Measurements from ENCODE around the gene PRSS36. TPM values are rescaled to one million over a fixed set of nuclear protein-coding genes. Genes with fewer than 3 reads are reported as not detected.
"Not testable (repeated sequence)": the region's sequence is repeated elsewhere in the genome, so short reads cannot be mapped to it uniquely, and the experiment has no call there.

The PRSS36 gene
- total RNA-seq, 4 donors from 2014 or later = 1.0 to 8.1 (median 3.7) TPM; not detected in 1

DNA sequence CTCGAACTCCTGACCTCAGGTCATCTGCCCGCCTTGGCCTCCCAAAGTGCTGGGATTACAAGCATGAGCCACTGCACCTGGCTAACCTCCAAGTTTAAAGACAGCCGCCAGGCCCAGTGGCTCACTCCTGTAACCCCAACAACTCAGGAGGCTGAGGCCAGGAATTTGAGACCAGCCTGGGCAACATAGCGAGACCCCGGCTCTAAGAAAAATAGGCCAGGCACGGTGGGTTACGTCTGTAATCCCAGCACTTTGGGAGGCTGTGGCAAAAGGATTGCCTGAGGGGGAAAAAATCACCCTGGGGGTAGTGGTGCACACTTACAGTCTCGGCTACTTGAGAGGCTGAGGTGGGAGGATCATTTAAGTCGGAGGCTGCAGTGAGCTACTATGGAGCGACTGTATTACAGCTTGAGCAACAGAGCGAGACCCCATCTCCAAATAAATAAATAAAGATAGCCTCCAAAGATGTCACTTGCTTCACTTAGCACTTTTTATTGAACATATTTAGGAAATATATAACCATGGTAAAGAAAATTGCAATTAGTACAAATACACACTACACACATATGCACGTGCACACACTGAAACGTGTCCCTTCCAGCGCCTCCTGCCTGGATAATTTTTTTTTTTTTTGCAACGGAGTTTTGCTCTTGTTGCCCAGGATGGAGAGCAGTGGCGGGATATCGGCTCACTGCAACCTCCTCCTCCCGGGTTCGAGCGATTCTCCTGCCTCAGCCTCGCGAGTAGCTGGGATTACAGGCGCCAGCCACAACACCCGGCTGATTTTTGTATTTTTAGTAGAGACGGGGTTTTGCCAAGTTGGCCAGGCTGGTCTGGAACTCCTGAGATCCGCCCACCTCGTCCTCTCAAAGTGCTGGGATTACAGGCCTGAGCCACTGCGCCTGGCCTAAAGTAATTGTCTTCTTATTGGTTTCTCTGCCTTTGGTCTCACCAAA lies 43.1 kb downstream of the PRSS36 start:
- ATAC-seq = no peak
- no peak for DNase-seq
- no peaks in the 10 kb centered on the region for H3K9me3 ChIP-seq
- H3K27ac ChIP-seq = peak overlapping the region; percentile 79 to 100 (median 97)
- H3K4me3 ChIP-seq = no peak overlapping the region
- H3K27me3 ChIP-seq = no peaks in the 10 kb centered on the region
- in situ Hi-C loops (cut with MboI; ENCODE audit: low sequenced_read_pairs in 4 of 4) (loop anchor here in 1 of 4 donors (10.0 kb wide), 1 partner anchor 338 kb away; the partner anchor contains the start of gene ZNF843), intact Hi-C loops (cut with DNase I; ENCODE audit: low total_unique reads) (loop anchor here (5.0 kb wide), 1 partner anchor 351 kb away; the partner anchor contains the start of gene ARMC5)
- TF ChIP-seq, protein P1, sequence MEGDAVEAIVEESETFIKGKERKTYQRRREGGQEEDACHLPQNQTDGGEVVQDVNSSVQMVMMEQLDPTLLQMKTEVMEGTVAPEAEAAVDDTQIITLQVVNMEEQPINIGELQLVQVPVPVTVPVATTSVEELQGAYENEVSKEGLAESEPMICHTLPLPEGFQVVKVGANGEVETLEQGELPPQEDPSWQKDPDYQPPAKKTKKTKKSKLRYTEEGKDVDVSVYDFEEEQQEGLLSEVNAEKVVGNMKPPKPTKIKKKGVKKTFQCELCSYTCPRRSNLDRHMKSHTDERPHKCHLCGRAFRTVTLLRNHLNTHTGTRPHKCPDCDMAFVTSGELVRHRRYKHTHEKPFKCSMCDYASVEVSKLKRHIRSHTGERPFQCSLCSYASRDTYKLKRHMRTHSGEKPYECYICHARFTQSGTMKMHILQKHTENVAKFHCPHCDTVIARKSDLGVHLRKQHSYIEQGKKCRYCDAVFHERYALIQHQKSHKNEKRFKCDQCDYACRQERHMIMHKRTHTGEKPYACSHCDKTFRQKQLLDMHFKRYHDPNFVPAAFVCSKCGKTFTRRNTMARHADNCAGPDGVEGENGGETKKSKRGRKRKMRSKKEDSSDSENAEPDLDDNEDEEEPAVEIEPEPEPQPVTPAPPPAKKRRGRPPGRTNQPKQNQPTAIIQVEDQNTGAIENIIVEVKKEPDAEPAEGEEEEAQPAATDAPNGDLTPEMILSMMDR (IDR thresholded peaks at IDR 0.05 in 4 of 5, conservative IDR thresholded peaks at IDR 0.05 in 1 of 5) = no peak
- TF ChIP-seq POLR2A (IDR thresholded peaks at IDR 0.05) = no peak
- peaks cover 0 to 25% of the 10 kb centered on the region in 2 donors for H3K36me3 ChIP-seq
- peaks cover 22 to 28% of the 10 kb centered on the region in 2 donors for H3K4me1 ChIP-seq

DNA sequence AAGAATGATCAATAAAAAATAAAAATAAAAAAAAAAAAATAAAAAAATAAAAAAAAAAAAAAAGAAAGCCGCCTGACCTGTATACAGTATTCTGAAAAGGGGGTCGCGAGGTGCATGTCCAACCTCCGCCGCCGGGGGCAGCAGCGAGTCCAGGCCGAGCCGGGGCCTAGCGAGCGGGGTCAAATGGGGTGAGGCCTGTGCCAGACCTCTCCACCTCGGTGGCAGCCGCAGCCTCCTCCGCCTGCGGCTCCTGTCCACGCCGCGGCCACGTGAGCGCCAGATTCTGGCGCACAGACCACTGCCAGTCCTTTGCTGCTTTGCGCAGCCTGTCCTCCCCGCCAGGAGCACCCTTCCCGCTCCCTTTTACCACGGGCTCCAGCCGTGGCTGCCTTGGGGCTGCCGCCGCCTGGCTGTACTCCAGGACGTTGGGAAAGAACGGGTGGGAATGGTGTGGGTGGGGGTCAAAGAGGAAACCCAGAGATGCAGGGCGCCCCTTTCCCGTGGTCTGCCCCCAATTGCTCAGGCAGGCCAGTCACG lies 44.1 kb downstream of the PRSS36 start:
- in situ Hi-C loops (cut with MboI; ENCODE audit: low sequenced_read_pairs in 4 of 4) = loop anchor here in 1 of 4 donors (10.0 kb wide), 1 partner anchor 339 kb away; the partner anchor contains the start of gene ZNF843

DNA sequence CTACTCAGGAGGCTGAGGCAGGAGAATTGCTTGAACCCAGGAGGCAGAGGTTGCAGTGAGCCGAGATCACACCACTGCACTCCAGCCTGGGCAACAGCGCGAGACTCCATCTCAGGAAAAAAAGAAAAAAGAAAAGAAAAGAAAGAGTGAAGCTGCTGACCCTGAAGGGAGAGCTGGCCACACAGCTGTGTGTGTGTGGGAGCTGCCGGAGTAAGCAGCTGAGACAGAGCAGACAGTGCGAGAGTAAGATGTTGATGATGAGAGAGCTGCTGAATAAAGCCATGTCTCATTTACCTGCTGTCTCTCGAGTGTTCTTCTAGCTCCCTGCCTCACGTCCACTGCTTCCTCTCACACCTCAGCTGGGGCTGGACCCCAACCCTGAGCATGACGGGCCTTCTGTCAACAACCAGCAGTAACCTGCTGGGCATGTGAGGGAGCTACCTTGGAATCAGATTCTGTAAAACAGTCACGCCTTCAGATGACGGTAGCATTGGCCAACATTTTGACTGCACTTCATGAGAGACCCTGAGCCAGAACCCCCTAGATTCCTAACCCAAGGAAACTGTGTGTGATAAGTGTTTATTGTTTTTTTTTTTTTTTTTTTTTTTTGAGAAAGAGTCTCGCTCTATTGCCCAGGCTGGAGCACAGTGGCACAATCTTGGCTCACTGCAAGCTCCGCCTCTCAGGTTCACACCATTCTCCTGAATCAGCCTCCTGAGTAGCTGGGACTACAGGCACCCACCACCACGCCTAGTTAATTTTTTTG lies 48.8 kb downstream of the PRSS36 start:
- intact Hi-C loops (cut with DNase I; ENCODE audit: low total_unique reads); H3K36me3 ChIP-seq; H3K4me1 ChIP-seq; H3K27ac ChIP-seq; DNase-seq; H3K27me3 ChIP-seq; H3K4me3 ChIP-seq; H3K9me3 ChIP-seq; ATAC-seq: not testable (repeated sequence)
- in situ Hi-C loops (cut with MboI; ENCODE audit: low sequenced_read_pairs in 4 of 4) = loop anchor here in 1 of 4 donors (10.0 kb wide), 1 partner anchor 344 kb away; the partner anchor contains the start of gene ZNF843

More for the DNA sequence above, 44.1 kb downstream of the PRSS36 start:
- Histone ChIP-seq H3K9me3 (no peaks in the 10 kb centered on the region), H3K4me1 (peaks cover 22 to 28% of the 10 kb centered on the region in 2 donors), H3K27me3 (no peaks in the 10 kb centered on the region), H3K27ac (peak overlapping the region; percentile 79 to 100 (median 97)), H3K4me3 (peak overlapping the region in 3 of 4 donors; percentile 16 to 48 (median 39)), H3K36me3 (peaks cover 0 to 14% of the 10 kb centered on the region in 2 donors)
- ATAC-seq (peak; percentile 89 to 90), DNase-seq (peak; percentile 88 to 96)
- intact Hi-C loops (cut with DNase I; ENCODE audit: low total_unique reads) = loop anchor here (2.0 to 5.0 kb wide), 2 partner anchors 37 to 352 kb away; partner anchors contain the start of gene ARMC5
- TF ChIP-seq POLR2A (IDR thresholded peaks at IDR 0.05) = no peak
- TF ChIP-seq, protein P1 (IDR thresholded peaks at IDR 0.05 in 4 of 5, conservative IDR thresholded peaks at IDR 0.05 in 1 of 5) = peak; percentile 77 to 94 (median 89)

DNA sequence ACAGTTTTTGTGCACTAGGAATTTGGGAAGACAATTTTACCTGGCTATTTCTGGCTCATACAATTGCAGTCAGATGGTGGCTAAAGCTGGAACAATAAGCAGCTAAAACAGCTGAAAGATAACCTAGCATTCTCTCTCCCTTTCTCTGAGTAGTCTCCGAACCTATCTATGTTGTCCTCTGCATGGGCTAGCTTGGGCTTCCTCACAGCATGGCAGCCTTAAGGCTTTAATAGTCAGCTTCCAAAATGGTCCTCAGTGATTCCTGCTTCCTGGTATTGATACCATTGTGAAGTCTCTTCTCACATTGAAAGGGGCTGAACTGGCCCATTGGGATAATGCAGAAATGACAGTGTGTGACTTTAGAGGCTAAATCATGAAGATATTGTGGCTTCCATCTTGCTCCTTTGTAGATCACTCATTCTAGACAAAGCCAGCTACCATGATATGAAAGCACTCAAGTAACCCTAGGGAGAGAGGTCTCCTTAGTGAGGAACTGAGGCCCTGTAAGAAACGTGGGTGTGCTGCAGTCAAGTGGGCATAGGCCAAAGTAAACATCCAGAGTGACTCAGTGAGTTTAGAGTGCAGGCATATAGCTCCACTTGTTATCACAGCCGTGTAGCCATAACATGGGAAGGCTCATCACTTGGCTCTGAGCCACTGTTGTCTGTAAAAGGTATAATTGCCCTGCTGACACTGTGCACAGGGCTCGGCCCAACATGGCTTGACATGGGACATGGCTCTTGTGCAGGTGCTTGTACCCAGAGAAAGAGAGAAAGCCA lies 49.8 kb downstream of the PRSS36 start:
- ATAC-seq (no peak), DNase-seq (no peak)
- intact Hi-C loops (cut with DNase I; ENCODE audit: low total_unique reads) (no loop called here), in situ Hi-C loops (cut with MboI; ENCODE audit: low sequenced_read_pairs in 4 of 4) (loop anchor here in 3 of 4 donors (10.0 to 25.0 kb wide), 3 partner anchors 55 to 345 kb away; partner anchors contain the start of genes HSD3B7 (in 1 of the 3), PRSS36 (in 1 of the 3) and ZNF843 (in 1 of the 3))
- H3K27me3 ChIP-seq = no peaks in the 10 kb centered on the region
- H3K36me3 ChIP-seq = no peaks in the 10 kb centered on the region
- H3K4me1 ChIP-seq = no peaks in the 10 kb centered on the region
- H3K4me3 ChIP-seq = no peak overlapping the region
- H3K9me3 ChIP-seq = no peaks in the 10 kb centered on the region
- no peak overlapping the region for H3K27ac ChIP-seq
- TF ChIP-seq, protein P1 (IDR thresholded peaks at IDR 0.05 in 4 of 5, conservative IDR thresholded peaks at IDR 0.05 in 1 of 5) = no peak
- no peak for TF ChIP-seq POLR2A (IDR thresholded peaks at IDR 0.05)

Measured in gastrocnemius medialis (tissue), 4 donors.